Mesenchymal stem cell (in vitro differentiated cells and primary cell): ENCODE data around the gene MYO5B.

ENCODE experiments used
- DNase-seq: peaks from one replicate; pipeline ENCODE4 v3.0.0-alpha.2; 2013
- H2AFZ ChIP-seq: one replicate; pipeline ENCODE4 v1.6.1; 2013; ENCODE audit warnings: low read depth, mild to moderate bottlenecking, control low read depth, inconsistent platforms, low read length, moderate library complexity
- H2AK5ac ChIP-seq: 2 replicates; pipeline ENCODE4 v1.6.1; 2013; ENCODE audit warnings: low read length, moderate library complexity, mild to moderate bottlenecking, inconsistent platforms; ENCODE audit not compliant: severe bottlenecking
- H2BK120ac ChIP-seq: one replicate; pipeline ENCODE4 v1.6.1; 2013; ENCODE audit warnings: low read depth, mild to moderate bottlenecking, inconsistent platforms, low read length, moderate library complexity
- H2BK12ac ChIP-seq, 2 experiments: one replicate each; pipeline ENCODE4 v1.6.1; 2013; ENCODE audit warnings: inconsistent platforms in 2 of 2, low read length in 2 of 2, mild to moderate bottlenecking in 2 of 2, moderate library complexity in 2 of 2, control low read depth in 1 of 2
- H2BK15ac ChIP-seq: one replicate; pipeline ENCODE4 v1.6.1; 2013; ENCODE audit warnings: mild to moderate bottlenecking, low read depth, inconsistent platforms; ENCODE audit not compliant: poor library complexity, severe bottlenecking
- H2BK5ac ChIP-seq: 2 replicates; pipeline ENCODE4 v1.6.1; 2013; ENCODE audit warnings: low read depth, mild to moderate bottlenecking, low read length, control low read depth, inconsistent platforms; ENCODE audit not compliant: poor library complexity, severe bottlenecking
- H3K14ac ChIP-seq, 2 experiments: one replicate each; pipeline ENCODE4 v1.6.1; 2013; ENCODE audit warnings: inconsistent platforms in 2 of 2, low read length in 2 of 2, control low read depth in 1 of 2, mild to moderate bottlenecking in 1 of 2, moderate library complexity in 1 of 2
- H3K18ac ChIP-seq, 2 experiments: one replicate each; pipeline ENCODE4 v1.6.1; 2013; ENCODE audit warnings: inconsistent platforms in 2 of 2, low read length in 2 of 2, control low read depth in 1 of 2, low read depth in 1 of 2, mild to moderate bottlenecking in 1 of 2
- H3K23ac ChIP-seq, 2 experiments: one replicate each; pipeline ENCODE4 v1.6.1; 2013; ENCODE audit warnings: inconsistent platforms in 2 of 2, low read length in 2 of 2, mild to moderate bottlenecking in 2 of 2, moderate library complexity in 2 of 2, control low read depth in 1 of 2
- H3K27ac ChIP-seq: 2 replicates; pipeline ENCODE4 v1.5.1; 2013; ENCODE audit warnings: mild to moderate bottlenecking, moderate library complexity, low read length, control low read depth, inconsistent platforms; ENCODE audit not compliant: poor library complexity, severe bottlenecking
- H3K27me3 ChIP-seq, 2 experiments: 2 replicates each; pipeline versions ENCODE4 v1.6.1 to v1.7.0; 2013; ENCODE audit warnings: low read length in 2 of 2, mild to moderate bottlenecking in 2 of 2, moderate library complexity in 2 of 2, control low read depth in 1 of 2, inconsistent platforms in 1 of 2; ENCODE audit not compliant: control insufficient read depth in 1 of 2, insufficient read depth in 1 of 2
- H3K36me3 ChIP-seq, 2 experiments: 2 replicates each; pipeline versions ENCODE4 v1.6.1 to v1.7.0; 2013; ENCODE audit warnings: low read length in 2 of 2, control low read depth in 1 of 2, inconsistent platforms in 1 of 2, low read depth in 1 of 2, mild to moderate bottlenecking in 1 of 2; ENCODE audit not compliant: insufficient read depth in 2 of 2, control insufficient read depth in 1 of 2
- H3K4ac ChIP-seq, 2 experiments: one replicate each; pipeline ENCODE4 v1.6.1; 2013; ENCODE audit warnings: inconsistent platforms in 2 of 2, low read length in 2 of 2, mild to moderate bottlenecking in 2 of 2, moderate library complexity in 2 of 2, control low read depth in 1 of 2, low read depth in 1 of 2
- H3K4me1 ChIP-seq: 2 replicates; pipeline ENCODE4 v1.6.1; 2013; ENCODE audit warnings: low read depth, low read length, control low read depth; ENCODE audit not compliant: control insufficient read depth, insufficient read depth
- H3K4me2 ChIP-seq: 2 replicates; pipeline ENCODE4 v1.6.1; 2013; ENCODE audit warnings: low read length, mild to moderate bottlenecking, inconsistent platforms; ENCODE audit not compliant: poor library complexity, severe bottlenecking
- H3K4me3 ChIP-seq, 2 experiments: 2 replicates each; pipeline versions ENCODE4 v1.5.1 to v1.7.0; 2013; ENCODE audit warnings: low read length in 2 of 2, mild to moderate bottlenecking in 2 of 2, control low read depth in 1 of 2, low read depth in 1 of 2; ENCODE audit not compliant: insufficient read depth in 1 of 2
- H3K79me1 ChIP-seq: replicated peaks from 2 replicates; pipeline ENCODE4 v1.6.1; 2013; ENCODE audit warnings: mild to moderate bottlenecking, control low read depth, low read length, inconsistent platforms; ENCODE audit not compliant: poor library complexity, severe bottlenecking
- H3K9ac ChIP-seq: 2 replicates; pipeline ENCODE4 v1.7.0; 2013; ENCODE audit warnings: mild to moderate bottlenecking, low read length, moderate library complexity
- H3K9me3 ChIP-seq: 2 replicates; pipeline ENCODE4 v1.7.0; 2013; ENCODE audit warnings: mild to moderate bottlenecking, low read length; ENCODE audit not compliant: control insufficient read depth
- H4K8ac ChIP-seq: one replicate; pipeline ENCODE4 v1.6.1; 2013; ENCODE audit warnings: inconsistent platforms, mild to moderate bottlenecking, low read length, moderate library complexity
- H4K91ac ChIP-seq: one replicate; pipeline ENCODE4 v1.6.1; 2013; ENCODE audit warnings: mild to moderate bottlenecking, low read length, inconsistent platforms
- WGBS: methylation state at CpG from one replicate; pipeline ENCODE4 v1.1.7; 2013; ENCODE audit warnings: mixed read lengths; 5-methylcytosine and 5-hydroxymethylcytosine counted together

MYO5B gene

DNA sequence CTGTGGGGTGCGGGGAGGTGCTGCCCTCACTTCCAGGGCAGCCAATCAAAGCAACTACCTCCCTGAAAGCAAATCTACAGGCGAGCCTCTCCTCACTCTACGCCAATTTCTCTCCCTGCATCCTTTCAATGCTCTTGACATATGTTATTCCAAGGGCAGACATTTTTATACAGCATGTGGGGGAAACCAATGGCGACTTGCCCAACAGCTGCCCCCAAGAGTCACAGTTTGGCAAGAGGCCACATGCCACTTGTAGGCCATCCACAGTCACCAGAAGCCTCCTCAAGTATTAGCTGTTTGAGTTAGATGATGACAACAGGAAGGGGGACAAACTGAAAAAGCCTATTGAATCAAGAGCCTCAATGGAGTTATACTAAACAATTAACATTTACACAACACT, 114.6 kb downstream of the MYO5B start:
- no peaks in the 10 kb centered on the region for H3K9me3 ChIP-seq
- H2BK15ac ChIP-seq: no peak overlapping the region
- no peak overlapping the region for H4K8ac ChIP-seq
- no peak overlapping the region for H3K23ac ChIP-seq
- no peak overlapping the region for H3K14ac ChIP-seq
- no peak overlapping the region for H3K4me3 ChIP-seq
- WGBS: 73% methylated on average over 4 of the region's 4 CpGs
- H2AFZ ChIP-seq: no peak overlapping the region
- no peak for DNase-seq
- peaks cover 13 to 28% of the 10 kb centered on the region in 2 experiments for H3K27me3 ChIP-seq
- no peak overlapping the region for H3K9ac ChIP-seq
- H2AK5ac ChIP-seq: no peak overlapping the region
- no peak overlapping the region for H3K27ac ChIP-seq
- H2BK12ac ChIP-seq: no peak overlapping the region
- no peaks in the 10 kb centered on the region for H3K4me1 ChIP-seq
- H3K4me2 ChIP-seq: no peak overlapping the region
- H2BK5ac ChIP-seq: no peak overlapping the region
- no peak overlapping the region for H3K18ac ChIP-seq
- no peak overlapping the region for H4K91ac ChIP-seq
- H2BK120ac ChIP-seq: no peak overlapping the region
- no peak overlapping the region for H3K4ac ChIP-seq
- H3K36me3 ChIP-seq: no peaks in the 10 kb centered on the region
- H3K79me1 ChIP-seq: no peaks in the 10 kb centered on the region

DNA sequence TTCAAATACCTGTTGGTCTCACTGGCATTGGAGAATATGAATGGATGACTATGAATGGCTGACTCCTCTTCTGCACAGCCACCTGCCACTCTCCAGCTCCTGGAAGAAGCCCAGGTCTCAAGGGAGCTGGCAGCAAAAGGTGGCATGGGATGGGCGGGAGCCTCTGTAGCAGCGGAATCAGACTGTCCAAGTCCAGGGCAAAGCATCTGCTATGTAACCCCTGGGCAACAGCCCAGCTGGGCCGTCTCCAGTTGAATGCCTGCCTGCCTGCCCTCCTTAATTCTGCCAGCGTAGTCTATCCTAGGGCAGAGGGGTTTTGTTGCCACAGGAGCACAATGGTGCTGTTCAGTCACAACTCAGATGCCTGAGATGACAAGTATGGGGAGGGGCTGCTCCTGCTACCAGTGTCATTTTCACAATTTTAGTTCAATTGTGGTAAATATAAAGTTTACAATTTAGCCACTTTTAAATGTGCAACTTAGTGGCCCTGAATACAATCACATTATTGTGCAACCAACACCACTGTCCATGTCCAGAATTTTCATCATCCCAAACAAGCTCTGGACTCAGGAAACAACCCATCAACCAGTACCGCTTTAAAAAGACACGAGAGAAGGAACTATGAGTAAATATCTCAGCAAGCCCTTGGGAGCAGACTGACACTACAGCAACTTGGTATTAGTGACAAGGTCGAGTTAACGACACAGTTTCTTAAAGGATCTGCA, 115.2 kb downstream of the MYO5B start:
- Histone ChIP-seq H2BK12ac (no peak overlapping the region), H3K36me3 (no peaks in the 10 kb centered on the region), H3K18ac (no peak overlapping the region), H3K4me2 (no peak overlapping the region), H3K4ac (no peak overlapping the region), H2BK5ac (no peak overlapping the region), H3K4me3 (no peak overlapping the region), H4K91ac (no peak overlapping the region), H2AK5ac (no peak overlapping the region), H3K9ac (no peak overlapping the region), H3K9me3 (no peaks in the 10 kb centered on the region), H4K8ac (no peak overlapping the region), H2AFZ (no peak overlapping the region), H2BK15ac (no peak overlapping the region), H2BK120ac (no peak overlapping the region), H3K79me1 (no peaks in the 10 kb centered on the region), H3K4me1 (no peaks in the 10 kb centered on the region), H3K23ac (no peak overlapping the region), H3K27ac (no peak overlapping the region), H3K14ac (no peak overlapping the region), H3K27me3 (peaks cover 13 to 31% of the 10 kb centered on the region in 2 experiments)
- 67% methylated on average over 8 of the region's 8 CpGs for WGBS
- no peak for DNase-seq

DNA sequence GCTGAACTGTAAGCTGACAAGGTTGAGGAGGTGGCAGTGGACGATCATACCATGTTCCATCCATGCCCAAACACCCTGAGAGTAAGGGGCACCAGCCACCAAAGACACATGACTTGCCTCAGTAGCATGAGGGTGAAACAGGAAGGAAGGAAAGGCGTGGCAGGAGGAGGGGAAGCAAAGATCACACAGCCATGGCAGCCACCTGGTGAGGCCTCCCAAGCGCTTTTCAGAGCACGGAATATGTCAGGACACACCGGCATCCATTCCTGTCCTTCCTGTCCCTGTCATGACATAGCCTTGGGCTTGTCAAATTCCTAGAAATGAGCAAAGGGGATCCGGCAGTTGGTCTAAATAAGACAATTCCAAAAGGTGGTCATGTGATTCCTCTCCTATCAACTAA, 118.7 kb downstream of the MYO5B start:
- Histone ChIP-seq H2BK120ac (no peak overlapping the region), H3K27me3 (peaks cover 16 to 35% of the 10 kb centered on the region in 2 experiments), H3K4me2 (no peak overlapping the region), H4K8ac (no peak overlapping the region), H2AFZ (no peak overlapping the region), H3K4me1 (no peaks in the 10 kb centered on the region), H3K4me3 (no peak overlapping the region), H3K14ac (no peak overlapping the region), H3K4ac (no peak overlapping the region), H2BK12ac (no peak overlapping the region), H2AK5ac (no peak overlapping the region), H3K27ac (no peak overlapping the region), H3K9me3 (no peaks in the 10 kb centered on the region), H3K36me3 (no peaks in the 10 kb centered on the region), H2BK15ac (no peak overlapping the region), H2BK5ac (no peak overlapping the region), H3K18ac (no peak overlapping the region), H3K79me1 (no peaks in the 10 kb centered on the region), H3K9ac (no peak overlapping the region), H4K91ac (no peak overlapping the region), H3K23ac (no peak overlapping the region)
- 82% methylated on average over 5 of the region's 6 CpGs for WGBS
- DNase-seq: no peak

DNA sequence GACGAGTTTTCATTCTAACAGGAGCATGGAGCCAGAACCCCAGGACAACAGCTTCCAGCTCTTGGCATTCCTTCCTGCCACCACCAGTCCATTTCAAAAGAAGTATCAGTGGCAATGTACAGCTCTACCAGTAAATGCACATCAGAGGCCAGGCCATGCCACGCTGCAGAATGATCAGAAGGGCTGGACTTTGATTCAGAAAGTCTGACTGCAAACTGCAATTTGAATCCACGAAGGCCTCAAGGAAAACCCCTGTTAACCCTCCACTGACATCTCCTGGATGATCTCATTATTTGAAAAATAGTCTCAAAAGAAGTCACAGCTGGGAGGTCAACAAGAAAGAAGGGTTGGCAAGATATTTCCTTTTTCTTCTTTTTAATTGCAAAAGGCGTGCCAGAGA, 119.2 kb downstream of the MYO5B start:
- Histone ChIP-seq H2AFZ (no peak overlapping the region), H3K4me3 (no peak overlapping the region), H3K18ac (no peak overlapping the region), H3K4me1 (no peaks in the 10 kb centered on the region), H3K27me3 (peaks cover 16 to 35% of the 10 kb centered on the region in 2 experiments), H3K4me2 (no peak overlapping the region), H2BK15ac (no peak overlapping the region), H3K9me3 (no peaks in the 10 kb centered on the region), H3K36me3 (no peaks in the 10 kb centered on the region), H4K91ac (no peak overlapping the region), H3K14ac (no peak overlapping the region), H3K4ac (no peak overlapping the region), H2AK5ac (no peak overlapping the region), H3K79me1 (no peaks in the 10 kb centered on the region), H2BK12ac (no peak overlapping the region), H2BK5ac (no peak overlapping the region), H3K23ac (no peak overlapping the region), H3K27ac (no peak overlapping the region), H2BK120ac (no peak overlapping the region), H4K8ac (no peak overlapping the region), H3K9ac (no peak overlapping the region)
- DNase-seq: no peak
- 63% methylated on average over 4 of the region's 4 CpGs for WGBS
